Stimulated activated CD8-positive, alpha-beta memory T cell treated with anti-CD3 and anti-CD28 coated beads, Interleukin-7, amount 100 ng/mL, for 24 hours (primary cell): ENCODE results near the gene NUP188.

Experiments used
- DNase-seq: peaks from one replicate; pipeline ENCODE4 v3.0.0-alpha.2; 2020; ENCODE audit warnings: low read depth

NUP188 gene, protein sequence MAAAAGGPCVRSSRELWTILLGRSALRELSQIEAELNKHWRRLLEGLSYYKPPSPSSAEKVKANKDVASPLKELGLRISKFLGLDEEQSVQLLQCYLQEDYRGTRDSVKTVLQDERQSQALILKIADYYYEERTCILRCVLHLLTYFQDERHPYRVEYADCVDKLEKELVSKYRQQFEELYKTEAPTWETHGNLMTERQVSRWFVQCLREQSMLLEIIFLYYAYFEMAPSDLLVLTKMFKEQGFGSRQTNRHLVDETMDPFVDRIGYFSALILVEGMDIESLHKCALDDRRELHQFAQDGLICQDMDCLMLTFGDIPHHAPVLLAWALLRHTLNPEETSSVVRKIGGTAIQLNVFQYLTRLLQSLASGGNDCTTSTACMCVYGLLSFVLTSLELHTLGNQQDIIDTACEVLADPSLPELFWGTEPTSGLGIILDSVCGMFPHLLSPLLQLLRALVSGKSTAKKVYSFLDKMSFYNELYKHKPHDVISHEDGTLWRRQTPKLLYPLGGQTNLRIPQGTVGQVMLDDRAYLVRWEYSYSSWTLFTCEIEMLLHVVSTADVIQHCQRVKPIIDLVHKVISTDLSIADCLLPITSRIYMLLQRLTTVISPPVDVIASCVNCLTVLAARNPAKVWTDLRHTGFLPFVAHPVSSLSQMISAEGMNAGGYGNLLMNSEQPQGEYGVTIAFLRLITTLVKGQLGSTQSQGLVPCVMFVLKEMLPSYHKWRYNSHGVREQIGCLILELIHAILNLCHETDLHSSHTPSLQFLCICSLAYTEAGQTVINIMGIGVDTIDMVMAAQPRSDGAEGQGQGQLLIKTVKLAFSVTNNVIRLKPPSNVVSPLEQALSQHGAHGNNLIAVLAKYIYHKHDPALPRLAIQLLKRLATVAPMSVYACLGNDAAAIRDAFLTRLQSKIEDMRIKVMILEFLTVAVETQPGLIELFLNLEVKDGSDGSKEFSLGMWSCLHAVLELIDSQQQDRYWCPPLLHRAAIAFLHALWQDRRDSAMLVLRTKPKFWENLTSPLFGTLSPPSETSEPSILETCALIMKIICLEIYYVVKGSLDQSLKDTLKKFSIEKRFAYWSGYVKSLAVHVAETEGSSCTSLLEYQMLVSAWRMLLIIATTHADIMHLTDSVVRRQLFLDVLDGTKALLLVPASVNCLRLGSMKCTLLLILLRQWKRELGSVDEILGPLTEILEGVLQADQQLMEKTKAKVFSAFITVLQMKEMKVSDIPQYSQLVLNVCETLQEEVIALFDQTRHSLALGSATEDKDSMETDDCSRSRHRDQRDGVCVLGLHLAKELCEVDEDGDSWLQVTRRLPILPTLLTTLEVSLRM (N-terminal part only)

DNA sequence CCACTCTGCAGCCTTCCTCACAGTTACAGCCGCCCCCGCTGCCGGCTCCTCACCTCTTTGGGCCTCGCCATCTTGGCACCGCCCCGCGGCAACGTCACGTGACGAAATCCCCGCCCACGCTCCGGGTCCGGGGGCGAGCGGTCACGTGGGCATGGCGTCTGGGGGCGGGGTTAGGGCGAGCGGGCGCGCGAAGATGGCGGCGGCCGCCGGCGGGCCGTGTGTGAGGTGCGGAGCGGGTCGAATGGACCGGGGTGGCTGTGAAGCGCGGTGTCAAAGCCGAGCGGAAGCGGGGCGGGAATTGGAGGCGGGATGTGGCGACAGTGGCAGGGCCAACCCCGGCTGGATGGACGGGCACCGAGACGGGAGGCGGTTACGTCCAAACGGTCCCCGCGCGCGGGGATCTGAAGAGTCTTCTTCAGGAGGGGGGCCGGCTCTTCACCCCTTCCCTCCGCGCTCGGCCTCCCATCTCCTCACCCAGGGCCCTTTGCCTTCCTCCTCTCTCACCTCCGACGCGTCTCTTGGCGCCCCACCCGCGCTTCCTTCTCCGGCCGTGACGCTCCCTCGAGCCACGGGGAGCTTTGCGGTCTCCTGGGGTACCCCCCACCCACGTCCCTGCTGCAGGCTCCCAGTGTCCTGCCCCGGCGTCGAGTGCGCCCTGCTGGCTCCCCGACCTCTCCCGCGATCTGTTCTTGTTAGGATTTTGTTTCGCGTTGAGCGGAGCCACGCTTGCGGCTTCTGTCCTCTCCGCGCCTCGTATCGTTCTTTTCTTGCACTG, at the start of gene NUP188, which contains the start of gene DOLK:
Gene NUP188 (plus strand): TSS at position 173 of the 775 bp plus-strand sequence. CDS start 21 bp downstream, at position 194.
Gene DOLK (minus strand): TSS at position 77 of the 775 bp plus-strand sequence. CDS start 300 bp downstream, outside the sequence.
- DNase-seq: peak; percentile 98

DNA sequence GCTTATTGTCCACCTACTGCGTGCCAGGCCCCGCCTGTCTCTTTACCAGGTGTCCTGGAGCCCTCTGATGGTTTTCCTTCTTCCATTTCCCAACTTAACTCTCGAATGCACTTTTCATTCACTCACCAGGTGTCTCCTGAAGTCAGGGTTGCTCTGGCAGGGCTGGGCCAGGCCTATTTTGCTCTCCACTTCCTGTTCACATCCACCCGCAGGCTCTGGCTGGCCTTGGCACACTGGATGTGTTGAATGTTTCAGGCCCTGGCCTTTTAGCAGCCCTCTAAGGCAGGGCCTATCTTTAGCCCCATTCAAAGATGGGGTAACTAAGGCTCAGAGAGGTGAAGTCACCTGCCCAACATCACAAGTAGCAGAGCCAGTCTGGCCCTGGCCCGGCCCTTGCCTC, 49.1 kb upstream of the NUP188 start:
- no peak for DNase-seq

DNA sequence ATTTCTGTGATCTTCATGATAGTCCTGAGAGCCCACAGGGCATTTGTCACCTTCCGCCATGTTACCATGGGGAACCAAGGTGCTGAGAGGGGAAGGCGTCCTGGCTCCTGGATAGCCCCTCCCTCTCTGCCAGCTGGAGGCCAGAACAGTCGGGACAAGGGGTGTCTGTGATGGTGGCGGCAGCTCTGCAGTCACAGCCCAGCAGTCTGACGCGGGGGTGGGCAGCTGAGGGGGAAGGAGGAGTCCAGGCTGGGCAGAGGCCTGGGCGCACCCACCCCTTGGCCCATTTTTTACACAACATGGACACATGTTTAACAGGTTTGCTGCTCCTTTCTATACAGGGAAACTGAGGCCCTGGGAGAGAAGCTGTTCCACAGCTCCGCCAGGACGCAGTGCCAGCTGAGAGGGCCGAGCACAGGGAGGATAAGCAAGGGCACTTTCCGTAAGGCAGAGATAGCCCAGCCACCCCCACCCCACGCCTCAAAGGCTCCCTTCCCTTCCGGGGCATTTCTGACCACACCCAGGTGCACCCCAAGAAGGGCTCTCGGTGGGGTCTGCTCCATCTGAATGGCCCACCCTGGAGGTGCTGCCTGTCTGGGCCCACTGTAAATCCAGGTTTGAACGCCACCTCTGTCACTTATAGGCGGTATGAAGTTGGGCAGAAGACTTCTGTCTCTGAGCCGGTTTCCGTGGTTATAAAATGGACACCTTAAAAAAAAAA, 48.5 kb upstream of the NUP188 start:
- DNase-seq: no peak

DNA sequence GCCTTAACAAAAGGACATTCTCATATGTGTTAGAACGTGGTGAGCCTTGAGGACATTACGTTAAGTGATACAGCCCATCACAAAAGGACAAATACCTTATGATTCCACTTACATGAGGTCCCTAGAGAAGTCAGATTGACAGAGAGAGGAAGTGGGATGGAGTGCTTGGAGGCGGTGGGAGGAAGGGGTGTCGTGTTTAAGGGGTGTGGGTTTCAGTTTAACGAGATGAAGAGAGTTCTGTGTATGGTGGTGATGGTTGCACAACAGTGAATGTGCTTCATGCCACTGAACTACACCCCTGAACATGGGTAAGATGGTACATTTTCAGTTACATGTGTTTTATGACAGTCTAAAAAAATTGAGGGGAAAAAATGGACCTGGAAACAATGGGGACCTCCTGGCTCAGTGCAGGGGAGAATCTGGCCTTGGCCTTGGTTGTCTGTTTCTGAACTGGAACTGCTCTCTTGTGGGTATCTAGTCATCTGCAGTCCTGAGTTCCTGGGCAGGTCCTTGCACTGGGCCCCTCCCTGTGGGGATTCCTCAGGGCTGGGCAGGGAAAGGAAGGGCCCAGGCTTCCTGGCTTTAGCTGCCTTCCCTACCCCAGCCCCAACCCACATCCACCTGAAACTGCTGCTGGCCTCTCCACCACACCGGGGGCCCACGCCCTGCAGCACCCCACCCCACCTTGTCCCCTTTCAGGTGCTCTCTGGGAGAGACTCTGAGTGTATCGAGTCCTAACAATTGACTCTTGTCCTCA, 47.8 kb upstream of the NUP188 start:
- no peak for DNase-seq

DNA sequence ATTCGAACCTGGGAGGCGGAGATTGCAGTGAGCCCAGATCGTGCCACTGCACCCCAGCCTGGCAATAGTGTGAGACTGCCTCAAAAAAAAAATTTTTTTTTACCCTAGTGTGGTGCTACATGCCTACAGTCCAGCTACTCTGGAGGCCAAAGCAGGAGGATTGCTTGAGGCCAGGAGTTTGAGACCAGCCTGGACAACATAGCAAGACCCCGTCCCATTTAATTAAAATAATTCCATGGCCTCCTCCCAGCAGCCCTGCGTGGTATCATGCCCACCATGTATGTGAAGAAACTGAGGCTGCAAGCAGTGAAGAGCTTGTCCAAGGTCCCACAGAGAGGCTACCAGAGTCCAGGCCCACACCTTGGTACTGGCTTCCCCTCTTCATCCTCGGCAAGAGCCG, 46.1 kb upstream of the NUP188 start:
- DNase-seq: no peak

DNA sequence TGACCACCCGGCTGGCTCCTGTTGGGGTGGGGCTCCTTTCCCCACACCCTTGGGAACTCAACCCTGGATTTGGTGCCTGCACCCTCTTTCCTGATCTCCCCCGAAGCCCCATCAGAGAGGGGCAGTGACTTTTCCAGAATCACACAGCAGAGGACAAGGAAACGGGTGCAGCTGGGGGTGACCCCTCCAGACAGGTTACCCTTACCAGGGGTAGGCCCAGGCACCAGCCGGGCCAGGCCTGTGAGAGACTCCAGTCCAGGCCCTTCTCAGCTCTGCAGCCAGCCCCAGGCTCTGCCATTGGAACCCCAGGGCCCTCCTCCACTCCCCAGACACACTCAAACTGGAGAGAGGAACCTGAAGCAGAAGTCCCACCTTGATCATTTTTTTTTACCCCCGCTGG, 45.7 kb upstream of the NUP188 start:
- no peak for DNase-seq

DNA sequence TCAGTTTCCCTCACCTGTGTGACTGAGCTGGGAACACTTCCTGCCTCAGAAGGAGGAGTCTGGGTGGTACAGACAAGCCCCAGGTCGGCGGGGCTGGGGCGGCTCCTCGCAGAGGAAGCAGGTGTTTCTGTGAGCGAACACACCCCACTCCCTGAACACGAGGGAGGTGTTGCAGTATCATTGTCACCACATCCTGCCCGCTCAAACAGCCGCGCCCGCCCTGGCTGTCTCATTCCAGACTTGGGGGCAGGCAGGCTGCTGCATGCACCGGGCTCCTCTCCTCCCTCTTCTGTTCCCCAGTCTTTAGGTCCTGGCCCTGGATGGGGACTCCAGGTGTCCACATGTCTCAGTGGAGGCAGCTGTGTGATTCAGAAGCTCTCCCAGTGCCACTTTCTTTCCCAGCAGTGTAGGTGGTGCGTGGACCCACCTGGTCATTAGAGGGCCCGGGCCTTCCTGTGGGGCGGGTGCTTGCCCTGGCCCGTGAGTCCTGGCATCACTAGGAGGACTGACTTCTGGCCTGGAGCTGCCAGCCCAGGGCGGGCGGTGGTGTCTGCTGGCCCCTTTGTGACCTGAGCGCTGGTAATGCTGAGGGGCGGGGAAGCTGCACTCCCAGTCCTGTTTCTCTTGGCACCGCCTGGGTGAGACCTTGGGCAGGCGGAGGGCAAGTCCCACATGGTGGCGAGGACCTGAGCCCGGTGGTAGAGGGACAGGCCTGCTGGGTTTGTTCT, 45.0 kb upstream of the NUP188 start:
- peak; percentile 65 for DNase-seq

DNA sequence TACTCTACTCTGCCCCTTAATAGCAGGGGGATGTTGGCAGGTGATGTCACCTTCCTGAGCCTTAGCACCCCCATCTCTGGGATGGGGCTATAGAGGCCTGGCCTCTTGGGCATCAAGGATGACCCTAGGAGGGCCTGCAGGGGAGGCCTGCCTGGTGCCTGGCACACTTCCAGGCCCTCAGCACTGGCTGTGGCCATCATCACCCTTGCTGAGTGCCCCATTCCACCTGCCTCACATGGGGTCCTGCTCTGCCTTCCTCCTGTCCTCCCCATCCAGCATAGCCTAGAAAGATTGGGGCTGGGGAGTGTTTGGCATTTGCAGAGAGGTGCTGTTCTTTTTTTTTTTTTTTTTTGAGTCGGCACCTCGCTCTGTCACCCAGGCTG, 44.4 kb upstream of the NUP188 start:
- DNase-seq: no peak

DNA sequence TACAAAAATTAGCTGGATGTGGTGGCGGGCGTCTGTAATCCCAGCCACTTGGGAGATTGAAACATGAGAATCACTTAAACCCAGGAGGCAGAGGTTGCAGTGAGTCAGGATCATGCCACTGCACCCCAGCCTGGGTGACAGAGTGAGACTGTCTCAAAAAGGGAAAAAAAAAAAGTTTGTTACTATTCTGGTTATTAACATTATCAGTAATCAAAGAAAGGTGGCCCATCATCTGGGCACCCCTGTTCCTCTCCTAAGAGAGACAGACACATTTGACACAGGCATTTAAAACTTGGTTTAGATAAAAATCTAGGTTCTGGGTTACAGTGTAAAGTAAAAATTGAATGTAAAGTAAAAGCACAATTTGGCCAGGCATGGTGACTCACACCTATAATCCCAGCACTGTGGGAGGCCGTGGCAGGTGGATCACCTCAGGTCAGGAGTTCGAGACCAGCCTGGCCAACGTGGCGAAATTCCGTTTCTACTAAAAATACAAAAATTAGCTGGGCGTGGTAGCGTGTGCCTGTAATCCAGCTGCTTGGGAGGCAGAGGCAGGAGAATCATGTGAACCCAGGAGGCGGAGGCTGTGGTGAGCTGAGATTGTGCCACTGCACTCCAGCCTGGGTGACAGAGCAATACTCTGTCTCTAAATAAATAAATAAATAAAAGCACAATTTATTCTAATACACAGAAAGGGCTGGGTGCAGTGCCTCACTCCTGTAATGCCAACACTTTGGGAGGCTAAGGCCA, 43.5 kb upstream of the NUP188 start:
- no peak for DNase-seq

DNA sequence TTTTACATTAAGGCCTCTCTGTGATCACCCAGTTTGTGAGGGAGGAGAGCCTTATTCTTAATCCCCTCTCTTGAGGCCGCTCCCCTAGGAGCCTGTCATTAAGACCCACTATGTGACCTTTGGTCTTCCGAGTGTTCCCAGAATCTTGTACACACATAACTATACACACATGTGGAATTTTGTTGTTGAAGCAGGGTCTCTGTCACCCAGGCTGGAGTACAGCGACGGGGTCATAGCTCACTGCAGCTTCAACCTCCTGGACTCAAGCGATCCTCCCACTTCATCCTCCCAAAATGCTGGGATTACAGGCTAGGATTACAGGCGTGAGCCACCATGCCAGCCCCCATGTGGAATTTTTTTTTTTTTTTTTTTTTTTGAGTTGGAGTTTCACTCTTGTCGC, 41.5 kb upstream of the NUP188 start:
- no peak for DNase-seq

DNA sequence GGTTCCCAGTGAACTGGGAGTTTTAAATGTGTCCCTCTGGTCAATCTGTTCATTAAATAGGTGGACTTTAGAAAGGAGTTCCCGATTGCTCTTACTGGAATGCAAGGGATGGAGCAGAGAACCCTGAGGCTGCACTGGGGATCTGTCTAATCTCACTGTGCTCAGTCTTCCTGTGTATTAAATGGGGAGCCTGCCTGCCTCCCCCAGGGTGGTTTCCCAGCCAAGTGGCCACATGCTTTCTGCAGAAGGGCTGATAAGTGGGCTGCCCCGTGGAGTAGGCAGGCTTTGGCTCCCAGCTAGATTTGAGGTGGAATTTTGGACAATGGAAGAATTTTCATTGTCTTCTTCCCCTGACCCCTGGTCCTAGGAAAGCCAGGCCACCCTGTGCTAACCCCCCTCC, 40.8 kb upstream of the NUP188 start:
- DNase-seq: no peak

DNA sequence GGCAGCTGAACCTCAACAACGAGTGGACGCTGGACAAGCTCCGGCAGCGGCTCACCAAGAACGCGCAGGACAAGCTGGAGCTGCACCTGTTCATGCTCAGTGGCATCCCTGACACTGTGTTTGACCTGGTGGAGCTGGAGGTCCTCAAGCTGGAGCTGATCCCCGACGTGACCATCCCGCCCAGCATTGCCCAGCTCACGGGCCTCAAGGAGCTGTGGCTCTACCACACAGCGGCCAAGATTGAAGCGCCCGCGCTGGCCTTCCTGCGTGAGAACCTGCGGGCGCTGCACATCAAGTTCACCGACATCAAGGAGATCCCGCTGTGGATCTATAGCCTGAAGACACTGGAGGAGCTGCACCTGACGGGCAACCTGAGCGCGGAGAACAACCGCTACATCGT, 39.1 kb upstream of the NUP188 start:
- no peak for DNase-seq

DNA sequence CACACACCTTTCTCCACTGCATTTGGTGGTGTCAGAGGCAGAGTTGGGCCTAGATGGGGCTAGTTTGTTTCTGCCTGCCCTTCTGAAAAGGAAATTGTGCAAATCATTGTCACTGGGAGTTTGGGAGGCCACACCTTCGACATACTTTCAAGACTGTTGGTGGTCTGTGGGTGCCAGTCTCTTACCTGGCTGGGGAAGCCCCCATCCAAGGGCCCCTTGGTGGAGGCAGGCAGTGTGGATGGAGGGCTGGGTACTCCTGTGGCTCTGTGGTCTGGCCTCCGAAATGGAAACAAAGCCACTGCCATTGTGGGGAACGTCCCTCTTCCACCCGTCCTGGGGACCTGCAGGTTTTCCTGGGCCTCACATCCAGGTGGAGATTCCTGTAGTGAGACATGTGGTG, 37.6 kb upstream of the NUP188 start:
- DNase-seq: no peak

DNA sequence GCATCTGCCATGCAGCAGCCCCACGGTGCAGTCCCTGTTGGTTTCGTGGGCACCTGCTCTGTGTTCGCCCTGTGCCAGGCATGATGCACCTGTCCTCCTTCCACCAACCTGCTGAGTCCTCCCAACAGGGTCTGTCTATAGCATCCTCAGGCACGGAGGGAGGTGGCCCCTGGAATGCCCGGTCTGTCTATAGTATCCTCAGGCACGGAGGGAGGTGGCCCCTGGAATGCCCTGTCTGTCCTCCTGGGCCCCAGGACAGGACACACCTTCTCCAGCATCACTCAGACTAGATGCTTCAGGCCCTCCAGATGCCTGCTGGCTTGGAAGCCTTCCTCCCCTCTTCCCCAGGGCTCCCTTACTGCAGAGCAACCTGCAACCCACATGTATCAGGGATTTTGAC, 36.6 kb upstream of the NUP188 start:
- no peak for DNase-seq

DNA sequence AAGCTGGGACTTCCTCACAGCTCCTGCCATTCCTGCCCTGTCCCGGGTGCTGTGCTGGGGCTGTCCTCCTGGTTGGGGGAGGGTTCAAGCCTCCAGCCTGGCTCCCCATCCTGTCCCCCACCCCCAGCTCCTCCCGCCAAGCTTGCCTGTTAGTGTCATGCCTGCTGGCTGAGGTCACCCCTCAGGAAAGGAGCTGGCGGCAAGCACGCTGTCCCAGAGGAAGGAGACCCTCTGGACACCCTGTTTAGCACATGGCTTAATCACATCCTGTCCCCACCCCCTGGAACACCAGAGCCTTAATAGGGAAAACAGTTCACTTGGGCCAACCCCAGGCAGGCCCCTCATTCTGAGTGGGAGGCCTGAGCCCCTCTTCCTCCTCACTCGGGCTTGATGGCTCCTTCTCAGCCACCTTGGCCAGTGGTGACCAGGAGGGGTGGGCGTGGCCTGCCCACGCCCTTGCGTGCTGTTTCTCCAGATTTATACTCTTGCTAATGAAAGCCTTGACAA, 35.9 kb upstream of the NUP188 start:
- DNase-seq: no peak

DNA sequence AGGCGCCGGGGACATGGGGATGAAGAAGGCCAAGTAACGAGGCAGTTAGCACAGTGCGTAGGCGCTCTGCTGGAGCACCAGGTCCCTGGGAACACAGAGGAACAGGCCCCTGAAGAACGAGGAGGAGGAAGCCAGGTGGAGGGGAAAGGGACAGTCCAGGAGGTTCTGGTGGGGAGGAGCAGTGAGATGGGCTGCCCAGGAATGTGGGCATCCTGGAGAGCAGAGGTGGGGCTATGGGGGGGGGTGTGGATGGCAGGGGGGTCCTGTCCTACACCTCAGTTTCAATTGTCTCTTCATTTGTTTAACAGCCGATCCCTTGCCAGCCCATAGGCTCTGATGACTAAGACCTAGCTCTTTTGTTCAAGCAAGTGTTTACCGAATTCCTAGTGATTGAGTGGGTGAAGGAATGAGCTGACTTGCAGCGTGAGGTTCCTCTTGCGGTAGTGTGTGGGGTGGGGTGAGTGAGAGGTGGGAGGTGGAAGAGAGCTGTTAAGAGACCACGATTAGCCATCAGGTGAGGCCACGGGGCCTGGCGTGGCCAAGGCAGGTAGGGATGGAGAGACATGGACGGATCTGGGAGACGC, 35.1 kb upstream of the NUP188 start:
- DNase-seq: no peak

DNA sequence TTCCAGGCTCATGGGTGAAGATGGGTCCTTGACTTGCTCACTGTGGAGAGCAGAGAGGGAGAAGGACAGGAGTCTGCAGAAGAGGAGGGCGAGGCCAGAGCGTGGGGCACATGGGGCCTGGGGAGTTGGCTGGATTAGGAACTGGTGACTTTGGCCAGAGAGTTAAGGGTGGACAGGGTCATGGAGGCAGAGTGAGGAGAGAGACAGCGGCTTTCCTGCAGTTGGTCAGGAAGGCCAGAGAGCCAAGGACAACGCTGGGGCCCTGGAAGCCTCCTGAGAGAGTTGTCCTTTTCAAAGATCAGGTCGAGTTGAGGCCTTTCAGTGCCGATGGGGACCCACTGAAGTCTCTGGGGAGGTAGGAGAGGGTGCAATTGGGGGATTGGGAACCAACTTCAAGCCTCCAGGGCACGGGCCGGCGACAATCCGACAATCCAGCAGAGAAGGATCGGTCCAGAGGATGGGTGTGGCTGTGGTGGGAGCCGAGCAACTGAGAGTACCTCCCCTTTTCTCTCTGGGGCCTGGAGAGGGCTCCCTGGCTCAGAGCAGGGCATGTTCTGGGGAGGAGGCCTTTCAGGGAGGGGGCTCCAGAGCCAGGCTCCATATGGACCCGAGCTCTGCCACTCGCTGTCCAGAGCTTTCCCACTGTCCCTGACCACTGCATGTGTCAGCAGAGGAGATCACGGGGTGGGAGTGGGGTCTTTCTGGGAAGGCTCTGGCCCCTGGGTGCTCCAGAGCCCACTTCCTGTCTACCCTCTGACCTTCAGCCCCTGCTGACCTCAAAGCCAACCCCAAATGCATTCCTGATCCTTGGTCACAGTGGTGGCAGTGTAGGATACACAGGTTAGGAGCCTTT, 34.2 kb upstream of the NUP188 start:
- DNase-seq: no peak
